Panc1 (cell line): ENCODE data around the gene MTARC2. TPM values are rescaled to one million over a fixed set of nuclear protein-coding genes. Genes with fewer than 3 reads are reported as not detected.

Source experiments
- ATAC-seq: fragments of 200-7000 bp; cut with Tn5 transposase; 2 replicates; pipeline ENCODE4 v1.9.1; 2020; ENCODE audit warnings: mild to moderate bottlenecking, moderate library complexity
- BruUV-seq: library from RNA; stranded (reverse); fragments of 400-500 nt; replicated peaks from 2 replicates; lab custom pipeline; 2021; lab: Mats Ljungman, UMichigan
- CTCF ChIA-PET: fragments of 300-600 bp; sonication (Branson Sonifier 250); formaldehyde crosslinking; loops from one replicate; lab custom pipeline; 2022; ENCODE audit warnings: antibody characterized with exemption; lab: Charles Lee
- POLR2A ChIA-PET: fragments of 300-600 bp; sonication (Branson Sonifier 250); formaldehyde crosslinking; loops from one replicate; lab custom pipeline; 2022; ENCODE audit warnings: antibody characterized with exemption; lab: Charles Lee
- DNase-seq: peaks from one replicate; pipeline ENCODE4 v3.0.0-alpha.2; 2010; ENCODE audit warnings: low read depth, low spot score
- H3K27ac ChIP-seq: 2 replicates; pipeline ENCODE4 v1.5.1; 2011; ENCODE audit warnings: mild to moderate bottlenecking, low read length, inconsistent platforms
- H3K27me3 ChIP-seq: fragments of 200-500 bp; sonication (Bioruptor generic); 2 replicates; pipeline ENCODE4 v1.6.0; 2014; ENCODE audit warnings: low read length, inconsistent platforms; ENCODE audit not compliant: control insufficient read depth, insufficient read depth
- H3K36me3 ChIP-seq: fragments of 200-500 bp; sonication (Bioruptor generic); 2 replicates; pipeline ENCODE4 v1.5.1; 2014; ENCODE audit warnings: inconsistent platforms, mild to moderate bottlenecking, low read length, moderate library complexity; ENCODE audit not compliant: control insufficient read depth, insufficient read depth
- H3K4me1 ChIP-seq: 2 replicates; pipeline ENCODE4 v1.5.1; 2011; ENCODE audit warnings: inconsistent platforms, mild to moderate bottlenecking, low read length, moderate library complexity; ENCODE audit not compliant: control insufficient read depth, insufficient read depth
- H3K4me3 ChIP-seq, 2 experiments: 2 replicates each; pipeline ENCODE4 v1.5.1; 2011 to 2012; ENCODE audit warnings: low read depth in 2 of 2, low read length in 2 of 2, mild to moderate bottlenecking in 2 of 2, inconsistent platforms in 1 of 2, moderate library complexity in 1 of 2
- H3K9me3 ChIP-seq: fragments of 200-500 bp; sonication (Bioruptor generic); 2 replicates; pipeline ENCODE4 v1.5.1; 2014; ENCODE audit warnings: low read depth, mild to moderate bottlenecking, inconsistent platforms, low read length, moderate library complexity; ENCODE audit not compliant: control insufficient read depth, insufficient read depth
- CTCF ChIP-seq: fragments of 450-650 bp; IDR thresholded peaks from 2 replicates; pipeline ENCODE4 v1.5.1; 2017; ENCODE audit warnings: mild to moderate bottlenecking
- POLR2AphosphoS5 ChIP-seq: IDR thresholded peaks from 2 replicates; pipeline ENCODE4 v1.6.1; 2012; ENCODE audit warnings: mild to moderate bottlenecking, low read depth, low read length, moderate library complexity
- REST ChIP-seq, 2 experiments: IDR thresholded peaks; 2 replicates each; pipeline ENCODE4 v1.6.1; 2011 to 2012; ENCODE audit warnings: low read depth in 2 of 2, control low read depth in 1 of 2, low read length in 1 of 2, mild to moderate bottlenecking in 1 of 2, moderate library complexity in 1 of 2; ENCODE audit not compliant: insufficient read depth in 1 of 2
- SIN3A ChIP-seq: IDR thresholded peaks from 2 replicates; pipeline ENCODE4 v1.6.1; 2012; ENCODE audit warnings: low read depth, mild to moderate bottlenecking, low read length, moderate library complexity, borderline replicate concordance; ENCODE audit not compliant: insufficient read depth
- TCF7L2 ChIP-seq: IDR thresholded peaks from 2 replicates; pipeline ENCODE4 v1.6.1; 2011; ENCODE audit warnings: mild to moderate bottlenecking, low read depth, low read length, inconsistent platforms
- in situ Hi-C: cut with HindIII; loops from 2 replicates; pipeline ENCODE4 v1.10.0; 2016; ENCODE audit warnings: low sequenced_read_pairs, low pct_unique_long_range_greater_than_20kb
- intact Hi-C: fragments of 100-400 bp; cut with micrococcal nuclease; formaldehyde crosslinking; loops from one replicate; pipeline ENCODE4 v1.10.0; 2022; ENCODE audit not compliant: unreplicated experiment
- total RNA-seq: library from RNA; stranded (reverse); gene quantifications from one replicate; pipeline ENCODE4 v1.2.1, GENCODE V29; 2021; ENCODE audit not compliant: unreplicated experiment

MTARC2 gene
- total RNA-seq, 1 experiment from 2014 or later, result 10.1 TPM

- BruUV-seq, result no TSS peak
- Histone ChIP-seq H3K4me1 (no peaks in the 10 kb centered on the region), H3K27me3 (no peaks in the 10 kb centered on the region), H3K36me3 (no peaks in the 10 kb centered on the region), H3K9me3 (no peaks in the 10 kb centered on the region), H3K27ac (no peak overlapping the region), H3K4me3 (no peak overlapping the region)
- CTCF ChIA-PET, result interaction anchor here (1.0 kb wide), 1 partner anchor 8 kb away, joined by 4 read pairs; no protein-coding TSS in a partner anchor
- intact Hi-C loops, result no loop called here
- DNase-seq (no peak), ATAC-seq (no peak)
- POLR2A ChIA-PET, result no interaction called here
- in situ Hi-C loops, result no loop called here
- TF ChIP-seq REST (IDR thresholded peaks at IDR 0.05; ENCODE audit: insufficient read depth in 1 of 2, low read depth in 2 of 2, low read length in 1 of 2), result no peak
- no peak for TF ChIP-seq TCF7L2
- TF ChIP-seq SIN3A, result no peak
- no peak for TF ChIP-seq CTCF
- no peak for TF ChIP-seq POLR2AphosphoS5
These were observed 6.8 kb upstream of the MTARC2 start for GRCh38 chr1:220741349-220741748.

- no TSS peak for BruUV-seq
- ChIA-PET POLR2A (no interaction called here), CTCF (interaction anchor here (1.0 kb wide), 1 partner anchor 9 kb away, joined by 4 read pairs; no protein-coding TSS in a partner anchor)
- Histone ChIP-seq H3K27ac (no peak overlapping the region), H3K4me3 (no peak overlapping the region), H3K9me3 (no peaks in the 10 kb centered on the region), H3K36me3 (no peaks in the 10 kb centered on the region), H3K27me3 (no peaks in the 10 kb centered on the region), H3K4me1 (no peaks in the 10 kb centered on the region)
- ATAC-seq, result no peak
- TF ChIP-seq CTCF (no peak), TCF7L2 (no peak), REST (IDR thresholded peaks at IDR 0.05; ENCODE audit: insufficient read depth in 1 of 2, low read depth in 2 of 2, low read length in 1 of 2) (no peak), POLR2AphosphoS5 (no peak), SIN3A (no peak)
- in situ Hi-C loops, result no loop called here
- no peak for DNase-seq
- intact Hi-C loops, result no loop called here
These were observed 6.3 kb upstream of the MTARC2 start for GRCh38 chr1:220741825-220742224.
